Neural crest cell (in vitro differentiated cells): ENCODE measurements around the gene RAD23A. TPM values are rescaled to one million over a fixed set of nuclear protein-coding genes. Genes with fewer than 3 reads are reported as not detected.
"Not testable (repeated sequence)": the region's sequence is repeated elsewhere in the genome, so short reads cannot be mapped to it uniquely, and the experiment has no call there.

Experiments
- DNase-seq: peaks from one replicate; pipeline ENCODE4 v3.0.0; 2021; ENCODE audit warnings: low read depth, mixed read lengths, low spot score
- H3K27ac Mint-ChIP-seq: one replicate; pipeline ENCODE4 v1.8.0; 2021; ENCODE audit warnings: mild to moderate bottlenecking, mixed read lengths; ENCODE audit not compliant: unreplicated experiment
- H3K27me3 Mint-ChIP-seq: 2 replicates; pipeline ENCODE4 v1.8.0; 2021; ENCODE audit warnings: low read depth, mild to moderate bottlenecking, mixed read lengths
- H3K36me3 Mint-ChIP-seq: 2 replicates; pipeline ENCODE4 v1.8.0; 2021; ENCODE audit warnings: low read depth, mild to moderate bottlenecking, mixed read lengths
- H3K4me1 Mint-ChIP-seq: 2 replicates; pipeline ENCODE4 v1.8.0; 2021; ENCODE audit warnings: mixed read lengths
- H3K4me3 Mint-ChIP-seq: one replicate; pipeline ENCODE4 v1.8.0; 2021; ENCODE audit warnings: mild to moderate bottlenecking, mixed read lengths
- H3K9me3 Mint-ChIP-seq: 2 replicates; pipeline ENCODE4 v1.8.0; 2021; ENCODE audit warnings: mixed read lengths
- total RNA-seq: library from RNA; stranded (reverse); gene quantifications from 2 replicates; pipeline ENCODE4 v1.2.1, GENCODE V29; 2021
- TF ChIP-seq, protein P1 (sequence below): fragments of 200-600 bp; sonication (generic); conservative IDR thresholded peaks from 2 replicates; pipeline ENCODE4 v1.5.0; 2021; ENCODE audit warnings: antibody characterized with exemption, mild to moderate bottlenecking

The RAD23A gene
- total RNA-seq, 1 donor from 2014 or later = 82.8 TPM

DNA sequence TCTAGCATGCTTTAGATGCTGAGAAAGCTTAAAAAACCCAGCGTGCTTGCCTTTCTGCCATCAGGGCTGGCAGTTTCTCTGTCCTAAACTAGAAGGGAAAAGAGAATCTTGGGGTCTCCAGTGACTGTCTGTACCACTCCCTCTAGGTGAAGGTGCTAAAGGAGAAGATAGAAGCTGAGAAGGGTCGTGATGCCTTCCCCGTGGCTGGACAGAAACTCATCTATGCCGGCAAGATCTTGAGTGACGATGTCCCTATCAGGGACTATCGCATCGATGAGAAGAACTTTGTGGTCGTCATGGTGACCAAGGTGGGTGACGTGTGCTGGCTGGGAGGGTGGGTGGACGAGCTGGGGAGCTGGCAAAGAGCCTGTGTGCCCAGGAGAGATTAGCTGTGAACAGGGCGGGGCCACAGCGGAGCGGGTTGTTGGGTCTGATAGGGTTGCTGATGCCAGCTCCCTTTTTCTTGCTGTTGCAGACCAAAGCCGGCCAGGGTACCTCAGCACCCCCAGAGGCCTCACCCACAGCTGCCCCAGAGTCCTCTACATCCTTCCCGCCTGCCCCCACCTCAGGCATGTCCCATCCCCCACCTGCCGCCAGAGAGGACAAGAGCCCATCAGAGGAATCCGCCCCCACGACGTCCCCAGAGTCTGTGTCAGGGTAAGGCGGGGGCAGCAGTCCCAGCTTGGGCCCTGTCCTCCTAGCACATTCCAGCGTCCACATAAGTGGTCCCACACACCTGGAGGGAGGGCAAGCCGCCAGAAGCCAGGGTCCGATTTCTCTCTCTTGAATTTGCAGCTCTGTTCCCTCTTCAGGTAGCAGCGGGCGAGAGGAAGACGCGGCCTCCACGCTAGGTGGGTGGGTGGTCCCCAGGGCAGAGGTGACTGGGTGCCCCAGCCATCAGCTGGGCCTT lies 2.3 kb downstream of the RAD23A start:
- DNase-seq = no peak
- Mint-ChIP-seq H3K27me3 (peaks cover 12% of the 10 kb centered on the region), H3K36me3 (peaks cover 21% of the 10 kb centered on the region), H3K27ac (peak overlapping the region; percentile 63), H3K4me1 (peaks cover 30% of the 10 kb centered on the region), H3K4me3 (peak overlapping the region; percentile 95), H3K9me3 (no peaks in the 10 kb centered on the region)
- TF ChIP-seq, protein P1, sequence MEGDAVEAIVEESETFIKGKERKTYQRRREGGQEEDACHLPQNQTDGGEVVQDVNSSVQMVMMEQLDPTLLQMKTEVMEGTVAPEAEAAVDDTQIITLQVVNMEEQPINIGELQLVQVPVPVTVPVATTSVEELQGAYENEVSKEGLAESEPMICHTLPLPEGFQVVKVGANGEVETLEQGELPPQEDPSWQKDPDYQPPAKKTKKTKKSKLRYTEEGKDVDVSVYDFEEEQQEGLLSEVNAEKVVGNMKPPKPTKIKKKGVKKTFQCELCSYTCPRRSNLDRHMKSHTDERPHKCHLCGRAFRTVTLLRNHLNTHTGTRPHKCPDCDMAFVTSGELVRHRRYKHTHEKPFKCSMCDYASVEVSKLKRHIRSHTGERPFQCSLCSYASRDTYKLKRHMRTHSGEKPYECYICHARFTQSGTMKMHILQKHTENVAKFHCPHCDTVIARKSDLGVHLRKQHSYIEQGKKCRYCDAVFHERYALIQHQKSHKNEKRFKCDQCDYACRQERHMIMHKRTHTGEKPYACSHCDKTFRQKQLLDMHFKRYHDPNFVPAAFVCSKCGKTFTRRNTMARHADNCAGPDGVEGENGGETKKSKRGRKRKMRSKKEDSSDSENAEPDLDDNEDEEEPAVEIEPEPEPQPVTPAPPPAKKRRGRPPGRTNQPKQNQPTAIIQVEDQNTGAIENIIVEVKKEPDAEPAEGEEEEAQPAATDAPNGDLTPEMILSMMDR = no peak

DNA sequence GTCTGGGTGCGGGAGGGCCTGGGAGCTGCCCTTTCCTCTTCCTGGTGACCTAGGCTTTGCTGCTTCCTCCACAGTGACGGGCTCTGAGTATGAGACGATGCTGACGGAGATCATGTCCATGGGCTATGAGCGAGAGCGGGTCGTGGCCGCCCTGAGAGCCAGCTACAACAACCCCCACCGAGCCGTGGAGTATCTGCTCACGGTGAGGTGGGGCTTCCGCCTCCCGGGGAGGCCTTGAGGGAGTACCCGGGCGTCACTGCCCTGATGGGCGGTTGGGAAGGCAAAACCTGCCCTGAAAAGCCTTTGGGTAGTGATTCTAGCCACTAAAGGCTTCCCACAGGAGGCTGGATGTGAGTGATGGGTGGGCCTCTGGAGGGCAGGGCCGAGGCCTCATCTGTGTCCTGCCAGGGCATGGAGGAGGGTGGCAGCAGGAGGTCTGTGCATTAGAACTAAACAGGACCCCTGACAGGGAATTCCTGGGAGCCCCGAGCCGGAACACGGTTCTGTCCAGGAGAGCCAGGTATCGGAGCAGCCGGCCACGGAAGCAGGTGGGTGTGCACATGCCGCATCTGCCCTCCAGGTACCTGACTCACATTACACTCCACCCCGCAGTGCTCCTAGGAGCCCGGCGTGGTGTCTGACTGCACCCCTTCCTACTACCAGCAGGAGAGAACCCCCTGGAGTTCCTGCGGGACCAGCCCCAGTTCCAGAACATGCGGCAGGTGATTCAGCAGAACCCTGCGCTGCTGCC lies 3.1 kb downstream of the RAD23A start:
- Mint-ChIP-seq H3K4me1 (peaks cover 23% of the 10 kb centered on the region), H3K36me3 (peaks cover 15% of the 10 kb centered on the region), H3K27ac (no peak overlapping the region), H3K4me3 (peak overlapping the region; percentile 85), H3K27me3 (peaks cover 8% of the 10 kb centered on the region), H3K9me3 (no peaks in the 10 kb centered on the region)
- no peak for DNase-seq
- TF ChIP-seq, protein P1 = no peak

DNA sequence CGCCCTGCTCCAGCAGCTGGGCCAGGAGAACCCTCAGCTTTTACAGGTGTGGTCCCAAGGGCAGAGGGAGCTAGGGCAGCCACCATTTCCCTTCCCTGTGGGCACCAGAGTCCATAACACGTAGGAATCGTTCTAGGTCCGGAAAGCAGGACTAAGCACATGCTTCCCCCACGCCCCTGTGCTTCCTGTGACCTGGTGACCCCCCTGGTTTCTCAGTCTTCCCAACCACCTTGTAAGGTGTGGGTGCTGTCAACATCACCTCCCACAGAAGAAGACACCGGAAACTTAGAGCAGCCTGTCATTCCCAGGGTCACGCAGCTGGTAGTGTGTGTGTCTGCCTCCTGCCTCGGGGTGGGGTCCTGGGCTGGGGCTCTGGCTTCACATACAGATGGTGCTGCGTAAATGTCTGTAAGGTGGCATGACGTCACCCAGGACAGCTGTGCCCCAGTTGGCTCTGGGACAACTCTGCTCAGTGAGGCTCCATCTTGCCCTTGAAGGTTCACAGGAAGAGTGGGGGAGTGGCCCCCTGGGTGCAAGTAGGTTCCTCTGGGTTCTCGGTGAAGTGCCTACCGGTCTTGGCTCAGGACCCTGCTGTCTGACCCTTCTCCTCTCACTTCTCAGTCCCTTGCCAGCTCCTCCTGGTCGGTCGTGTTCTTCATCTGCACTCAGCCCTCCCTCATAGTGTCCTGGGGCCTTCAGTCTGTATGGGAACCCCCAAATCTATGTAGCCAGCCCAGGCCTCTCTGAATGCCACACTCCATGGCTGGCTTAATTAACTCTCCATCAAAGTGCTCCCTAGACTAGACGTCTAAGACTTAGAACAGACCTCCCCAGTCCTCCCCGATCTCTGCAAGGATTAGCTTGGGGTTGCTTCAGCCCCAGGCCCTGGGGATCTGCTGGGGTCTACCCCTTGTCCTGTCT lies 4.0 kb downstream of the RAD23A start:
- TF ChIP-seq, protein P1 = no peak
- DNase-seq = no peak
- no peaks in the 10 kb centered on the region for H3K9me3 Mint-ChIP-seq
- peak overlapping the region; percentile 35 for H3K27ac Mint-ChIP-seq
- peaks cover 26% of the 10 kb centered on the region for H3K4me1 Mint-ChIP-seq
- peaks cover 7% of the 10 kb centered on the region for H3K27me3 Mint-ChIP-seq
- peak overlapping the region; percentile 85 for H3K4me3 Mint-ChIP-seq
- H3K36me3 Mint-ChIP-seq = peaks cover 16% of the 10 kb centered on the region

DNA sequence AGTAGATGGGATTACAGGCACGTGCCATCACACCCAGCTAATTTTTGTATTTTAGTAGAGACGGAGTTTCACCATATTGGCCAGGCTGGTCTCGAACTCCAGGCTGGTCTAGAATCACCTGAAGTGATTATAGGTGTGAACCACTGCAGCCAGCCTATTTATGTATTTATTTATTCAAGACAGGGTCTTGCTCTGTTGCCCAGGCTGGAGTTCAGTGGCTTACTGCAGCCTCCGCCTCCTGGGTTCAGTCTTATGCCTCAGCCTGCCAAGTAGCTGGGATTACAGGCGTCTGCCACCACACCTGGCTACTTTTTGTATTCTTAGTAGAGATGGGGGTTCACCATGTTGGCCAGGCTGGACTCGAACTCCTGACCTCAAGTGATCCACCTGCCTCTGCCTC lies 6.4 kb downstream of the RAD23A start:
- Mint-ChIP-seq H3K36me3 (peaks cover 15% of the 10 kb centered on the region), H3K4me1 (peaks cover 30% of the 10 kb centered on the region), H3K4me3 (peak overlapping the region; percentile 61)
- H3K27me3 Mint-ChIP-seq, H3K9me3 Mint-ChIP-seq, DNase-seq, H3K27ac Mint-ChIP-seq: not testable (repeated sequence)

DNA sequence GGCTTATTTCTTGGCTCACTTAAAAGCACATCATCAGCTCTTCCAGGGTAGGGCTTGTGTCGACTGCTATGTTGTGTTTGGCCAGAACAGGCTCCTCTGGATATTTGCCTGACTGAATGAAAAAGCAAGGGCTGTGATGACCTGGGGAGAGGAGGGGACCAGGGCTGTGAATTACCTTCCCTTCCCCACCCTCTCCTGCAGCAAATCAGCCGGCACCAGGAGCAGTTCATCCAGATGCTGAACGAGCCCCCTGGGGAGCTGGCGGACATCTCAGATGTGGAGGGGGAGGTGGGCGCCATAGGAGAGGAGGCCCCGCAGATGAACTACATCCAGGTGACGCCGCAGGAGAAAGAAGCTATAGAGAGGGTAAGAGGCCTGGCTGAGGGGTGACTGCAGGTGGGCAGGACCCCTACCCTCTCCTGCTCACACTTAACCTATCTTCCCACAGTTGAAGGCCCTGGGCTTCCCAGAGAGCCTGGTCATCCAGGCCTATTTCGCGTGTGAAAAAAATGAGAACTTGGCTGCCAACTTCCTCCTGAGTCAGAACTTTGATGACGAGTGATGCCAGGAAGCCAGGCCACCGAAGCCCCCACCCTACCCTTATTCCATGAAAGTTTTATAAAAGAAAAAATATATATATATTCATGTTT lies 7.0 kb downstream of the RAD23A start:
- Mint-ChIP-seq H3K9me3 (no peaks in the 10 kb centered on the region), H3K36me3 (peaks cover 14% of the 10 kb centered on the region), H3K27ac (no peak overlapping the region), H3K4me3 (peak overlapping the region; percentile 61), H3K4me1 (peaks cover 26% of the 10 kb centered on the region), H3K27me3 (no peaks in the 10 kb centered on the region)
- no peak for DNase-seq
- TF ChIP-seq, protein P1 = no peak
